GM12891 (cell line): Measurements from ENCODE around the gene NOL9.

Source experiments
- PAX5 ChIP-seq: IDR thresholded peaks from 2 replicates; pipeline ENCODE4 v1.6.1; 2011; ENCODE audit warnings: low read length, moderate library complexity, mild to moderate bottlenecking; ENCODE audit not compliant: insufficient read depth, severe bottlenecking
- POLR2A ChIP-seq: IDR thresholded peaks from 2 replicates; pipeline ENCODE4 v1.6.1; 2011; ENCODE audit warnings: low read depth, low read length, control low read depth
- POLR2AphosphoS5 ChIP-seq: IDR thresholded peaks from 2 replicates; pipeline ENCODE4 v1.6.1; 2011; ENCODE audit warnings: low read depth, low read length, control low read depth
- SPI1 ChIP-seq: IDR thresholded peaks from 2 replicates; pipeline ENCODE4 v1.6.1; 2011; ENCODE audit warnings: low read depth, low read length, control low read depth

- TF ChIP-seq POLR2A (no peak), POLR2AphosphoS5 (no peak), SPI1 (no peak), PAX5 (no peak)
Observed at GRCh38 chr1:6585081-6585722, 30.9 kb upstream of the NOL9 start.
